ENCODE measurements around the gene PELI1.

DNA sequence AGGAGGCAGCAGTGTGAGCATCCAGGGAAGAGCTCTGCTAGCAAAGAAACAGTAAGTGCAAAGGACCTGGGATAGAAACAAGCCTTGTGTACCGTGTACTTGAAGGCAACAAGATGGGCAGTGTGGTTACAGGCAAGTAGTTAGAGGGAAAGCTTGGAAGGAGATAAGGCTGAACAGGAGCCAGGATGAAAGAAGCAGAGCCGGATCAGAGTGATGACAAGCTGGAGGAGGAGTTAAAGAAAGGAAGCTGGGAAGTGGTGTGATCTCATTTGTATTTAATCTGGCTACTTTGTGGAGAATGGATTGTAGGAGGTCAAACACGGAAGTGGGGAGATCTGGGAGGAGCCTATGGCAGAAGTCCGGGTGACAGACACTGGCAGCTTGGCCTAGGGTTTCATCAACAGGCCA lies 80.3 kb downstream of the PELI1 start:
- no peak for TF ChIP-seq TARDBP (IDR thresholded peaks at IDR 0.05)
- no peak for TF ChIP-seq ARNT (IDR thresholded peaks at IDR 0.05)
- no peak for TF ChIP-seq LEF1 (IDR thresholded peaks at IDR 0.05; ENCODE audit: borderline replicate concordance)
- no peak for TF ChIP-seq SP1 (IDR thresholded peaks at IDR 0.05)
- no peak for TF ChIP-seq HDGF (IDR thresholded peaks at IDR 0.05; ENCODE audit: borderline replicate concordance)
- TF ChIP-seq ELF4 (IDR thresholded peaks at IDR 0.05), result no peak
- TF ChIP-seq SUZ12 (IDR thresholded peaks at IDR 0.05), result no peak
- no peak for TF ChIP-seq BHLHE40 (IDR thresholded peaks at IDR 0.05; ENCODE audit: borderline replicate concordance)
- TF ChIP-seq, protein P1, sequence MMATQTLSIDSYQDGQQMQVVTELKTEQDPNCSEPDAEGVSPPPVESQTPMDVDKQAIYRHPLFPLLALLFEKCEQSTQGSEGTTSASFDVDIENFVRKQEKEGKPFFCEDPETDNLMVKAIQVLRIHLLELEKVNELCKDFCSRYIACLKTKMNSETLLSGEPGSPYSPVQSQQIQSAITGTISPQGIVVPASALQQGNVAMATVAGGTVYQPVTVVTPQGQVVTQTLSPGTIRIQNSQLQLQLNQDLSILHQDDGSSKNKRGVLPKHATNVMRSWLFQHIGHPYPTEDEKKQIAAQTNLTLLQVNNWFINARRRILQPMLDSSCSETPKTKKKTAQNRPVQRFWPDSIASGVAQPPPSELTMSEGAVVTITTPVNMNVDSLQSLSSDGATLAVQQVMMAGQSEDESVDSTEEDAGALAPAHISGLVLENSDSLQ (IDR thresholded peaks at IDR 0.05), result no peak

Data from HEK293T (cell line).